GM18867 (cell line): Measurements from ENCODE around the gene RHBDL1.
"Not testable (repeated sequence)": the region's sequence is repeated elsewhere in the genome, so short reads cannot be mapped to it uniquely, and the experiment has no call there.

ENCODE experiments used
- ATAC-seq: cut with Tn5 transposase; IDR thresholded peaks from one replicate; pipeline ENCODE4 v1.9.1; 2021; ENCODE audit warnings: mild to moderate bottlenecking, moderate library complexity; ENCODE audit not compliant: unreplicated experiment

RHBDL1 gene

DNA sequence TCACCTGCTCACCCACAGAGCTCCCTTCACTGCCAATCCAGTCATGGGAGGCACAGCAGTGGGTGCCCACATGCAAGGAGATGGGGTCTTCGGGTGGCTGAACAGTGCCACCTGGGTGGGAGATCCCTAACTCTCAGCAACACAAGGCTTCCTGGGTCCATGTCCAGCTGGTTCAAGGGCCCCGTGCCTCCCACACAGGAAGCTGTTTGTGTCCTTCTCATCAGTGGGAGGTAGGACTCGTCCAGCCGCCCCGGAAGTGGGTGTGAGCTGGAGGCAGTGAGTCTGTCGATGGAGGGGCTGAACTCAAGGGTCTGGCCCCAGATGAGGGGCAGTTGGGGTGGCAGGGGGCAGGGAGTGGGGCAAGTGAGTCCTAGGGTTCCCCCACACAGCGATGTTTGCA is 28.6 kb downstream of the RHBDL1 start:
- no peak for ATAC-seq

DNA sequence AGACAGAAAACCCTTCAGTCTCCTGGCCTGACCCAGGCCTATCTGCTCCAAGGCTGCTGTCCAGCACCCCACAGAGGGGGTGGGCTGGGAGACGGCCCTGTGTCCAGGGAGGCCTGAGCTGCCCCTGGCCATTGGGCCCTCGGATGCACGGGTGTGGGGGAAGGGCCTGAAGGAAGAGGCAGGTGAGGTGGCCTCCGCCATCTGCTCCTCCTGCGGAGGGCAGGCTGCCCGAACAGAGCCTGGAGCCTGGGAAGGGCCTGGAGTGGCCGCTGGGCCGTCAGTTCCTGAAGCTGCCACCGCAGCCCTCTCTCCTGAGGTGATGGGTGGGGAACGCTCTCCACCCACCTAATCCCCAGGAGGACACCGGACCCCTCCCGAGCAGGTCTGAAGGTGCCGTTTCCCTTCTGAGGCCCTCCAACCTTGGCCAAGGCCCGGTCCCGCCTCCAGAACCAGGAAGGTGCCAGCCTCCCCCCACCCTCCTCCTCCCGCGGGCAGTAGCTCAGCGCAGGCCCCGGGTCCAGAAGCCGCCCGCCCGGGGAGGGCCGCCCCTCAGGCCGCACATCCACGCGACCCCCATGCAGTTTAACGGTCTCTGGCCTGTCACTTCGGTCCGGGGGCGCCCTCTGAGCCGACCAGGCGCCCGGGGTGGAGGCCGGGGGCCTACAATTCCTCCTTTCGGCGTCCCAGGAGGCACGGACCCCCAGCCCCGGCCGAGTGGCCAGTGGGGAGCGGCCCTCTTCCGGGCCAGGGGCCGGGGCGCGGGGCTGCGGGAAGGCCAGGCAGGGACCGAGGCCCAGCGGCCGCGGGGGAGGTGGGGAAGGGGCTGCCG is 29.3 kb downstream of the RHBDL1 start:
- no peak for ATAC-seq

DNA sequence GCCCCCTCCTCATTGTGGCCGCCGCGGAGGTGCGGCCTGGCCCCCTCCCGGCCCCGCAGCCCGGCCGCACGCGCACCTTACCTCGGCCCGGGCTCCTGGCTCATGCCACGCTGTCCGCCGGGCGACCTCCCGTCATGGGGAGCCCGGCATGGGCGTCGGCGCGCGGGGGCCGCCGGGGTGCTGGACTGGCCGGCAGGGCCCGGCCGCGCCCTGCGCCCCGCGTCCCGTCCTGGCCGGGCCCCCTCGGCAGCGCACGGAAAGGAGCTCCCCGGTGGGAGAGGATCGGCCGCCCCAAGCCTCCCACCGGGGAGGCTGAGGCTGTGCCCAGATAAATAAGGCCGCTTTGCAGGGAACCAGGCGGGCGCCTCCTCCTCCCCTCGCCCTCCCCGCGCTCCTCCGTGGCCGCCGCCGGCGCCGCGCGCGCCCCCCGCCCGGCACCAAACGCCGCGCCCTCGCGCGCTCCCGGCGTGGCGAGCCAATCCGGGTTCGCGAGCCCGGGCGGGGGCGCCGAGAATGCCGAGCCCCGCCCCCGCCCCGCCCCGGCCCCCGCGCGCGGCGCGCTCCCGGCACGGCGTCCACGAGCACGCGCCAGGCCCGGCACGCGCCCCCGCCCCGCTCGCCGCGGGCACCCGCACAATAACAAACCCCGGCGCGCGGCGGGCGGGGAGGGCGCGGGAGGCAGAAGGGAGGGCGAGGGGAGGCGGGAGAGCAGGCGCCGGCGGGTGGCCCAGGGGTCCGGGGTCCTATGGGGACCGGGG is 30.1 kb downstream of the RHBDL1 start, which contains the start of gene FBXL16:
TSS of gene FBXL16 (minus strand) at position 371 of the 758 bp plus-strand sequence. CDS start 8,396 bp downstream, outside the sequence.
- ATAC-seq = no peak

DNA sequence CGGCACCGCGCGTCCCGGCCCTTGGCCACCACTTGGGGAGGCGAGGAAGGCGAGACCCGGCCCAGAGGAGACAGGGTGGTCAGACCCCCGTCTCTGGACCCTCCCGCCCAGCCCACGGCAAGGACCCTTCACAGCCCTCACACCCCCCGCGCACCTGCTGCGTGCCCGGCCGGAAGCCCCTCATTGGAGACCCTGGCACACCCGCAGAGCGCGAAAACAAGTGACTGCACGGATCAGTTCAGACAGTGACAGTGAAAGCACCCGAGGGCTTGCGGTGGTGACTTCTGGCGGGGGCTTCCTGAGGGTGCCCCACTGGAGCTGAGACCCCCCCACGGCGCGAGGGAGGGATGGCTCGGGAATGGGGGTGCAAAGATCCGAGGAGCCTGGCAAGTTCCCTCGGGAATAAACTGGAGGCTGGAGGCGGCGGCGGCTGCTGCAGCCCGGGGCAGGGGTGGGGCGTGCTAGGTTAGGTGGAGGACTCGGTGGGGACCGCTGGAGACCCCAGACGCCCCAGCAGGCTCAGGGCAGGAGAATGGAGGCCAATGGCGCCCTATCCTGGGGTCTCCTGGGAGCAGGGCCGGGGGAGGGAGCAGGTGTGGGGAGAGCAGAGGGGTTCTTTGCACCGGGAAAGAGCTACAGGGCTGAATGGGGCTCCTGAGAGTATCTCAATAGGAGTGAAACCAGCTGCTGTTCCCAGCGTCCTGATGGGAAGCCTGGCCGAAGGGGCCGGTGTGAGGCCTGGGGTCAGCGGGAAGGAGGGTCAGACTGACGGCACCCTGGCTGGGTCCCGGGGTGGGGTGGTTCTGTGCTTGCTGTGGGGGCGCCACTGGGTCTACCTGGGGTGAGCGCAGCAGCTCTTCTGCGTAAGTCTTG is 31.0 kb downstream of the RHBDL1 start:
- no peak for ATAC-seq

DNA sequence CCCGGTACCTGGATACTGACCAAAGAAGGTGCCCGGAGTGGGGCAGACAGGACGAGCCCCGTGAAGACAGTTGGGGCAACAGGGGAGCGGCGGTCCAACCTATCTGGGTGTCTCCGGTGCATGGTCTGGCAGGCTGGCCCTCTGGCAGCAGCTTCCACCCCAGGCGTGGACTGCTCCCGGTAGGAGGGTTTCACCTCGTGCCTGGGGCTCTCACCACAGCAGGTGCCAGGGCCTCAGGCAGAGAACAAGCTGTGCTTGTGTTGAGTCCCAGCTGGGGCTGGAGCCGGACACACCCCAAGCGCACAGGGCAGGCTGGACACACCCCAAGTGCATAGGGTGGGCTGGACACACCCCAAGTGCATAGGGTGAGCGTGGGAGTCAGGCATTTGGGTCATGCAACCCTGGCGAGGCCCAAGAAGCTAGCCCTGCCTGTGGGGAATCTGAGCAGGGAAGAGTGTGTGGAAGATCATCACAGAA is 31.6 kb downstream of the RHBDL1 start:
- ATAC-seq = no peak

DNA sequence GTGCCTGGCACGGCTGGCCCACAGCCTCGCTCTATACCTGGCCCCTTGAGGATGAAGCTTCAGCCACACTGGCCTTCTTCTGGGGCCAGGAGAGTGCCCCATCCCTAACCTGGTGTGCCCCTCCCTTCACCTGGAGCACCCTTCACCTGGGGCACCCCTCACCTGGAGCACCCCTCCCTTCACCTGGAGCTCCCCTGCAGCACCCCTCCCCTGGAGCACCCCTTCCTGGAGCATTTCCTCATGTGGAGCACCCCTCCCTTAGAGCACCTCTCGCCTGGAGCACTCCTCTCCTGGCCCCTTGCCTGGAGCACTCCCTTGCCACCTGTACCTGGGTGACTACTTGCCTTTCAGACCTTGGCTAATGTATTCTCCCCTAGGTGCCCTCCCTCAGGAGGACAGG is 32.5 kb downstream of the RHBDL1 start:
- no peak for ATAC-seq

DNA sequence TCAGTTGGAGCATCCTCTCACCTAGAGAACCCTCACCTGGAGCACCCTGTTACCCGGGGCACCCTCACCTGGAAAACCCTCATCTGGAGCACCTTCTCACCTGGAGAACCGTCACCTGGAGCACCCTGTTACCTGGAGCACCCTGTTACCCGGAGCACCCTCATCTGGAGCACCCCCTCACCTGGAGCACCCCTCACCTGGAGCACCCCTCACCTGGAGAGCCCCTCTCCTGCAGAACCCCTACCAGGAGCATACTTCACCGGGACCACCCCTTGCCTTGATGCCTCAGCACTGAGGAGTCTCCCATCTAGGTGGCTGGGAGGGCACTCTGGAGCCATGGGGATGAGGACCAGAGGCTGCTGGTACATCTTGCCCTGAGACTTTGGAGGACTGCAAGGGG is 33.5 kb downstream of the RHBDL1 start:
- no peak for ATAC-seq

DNA sequence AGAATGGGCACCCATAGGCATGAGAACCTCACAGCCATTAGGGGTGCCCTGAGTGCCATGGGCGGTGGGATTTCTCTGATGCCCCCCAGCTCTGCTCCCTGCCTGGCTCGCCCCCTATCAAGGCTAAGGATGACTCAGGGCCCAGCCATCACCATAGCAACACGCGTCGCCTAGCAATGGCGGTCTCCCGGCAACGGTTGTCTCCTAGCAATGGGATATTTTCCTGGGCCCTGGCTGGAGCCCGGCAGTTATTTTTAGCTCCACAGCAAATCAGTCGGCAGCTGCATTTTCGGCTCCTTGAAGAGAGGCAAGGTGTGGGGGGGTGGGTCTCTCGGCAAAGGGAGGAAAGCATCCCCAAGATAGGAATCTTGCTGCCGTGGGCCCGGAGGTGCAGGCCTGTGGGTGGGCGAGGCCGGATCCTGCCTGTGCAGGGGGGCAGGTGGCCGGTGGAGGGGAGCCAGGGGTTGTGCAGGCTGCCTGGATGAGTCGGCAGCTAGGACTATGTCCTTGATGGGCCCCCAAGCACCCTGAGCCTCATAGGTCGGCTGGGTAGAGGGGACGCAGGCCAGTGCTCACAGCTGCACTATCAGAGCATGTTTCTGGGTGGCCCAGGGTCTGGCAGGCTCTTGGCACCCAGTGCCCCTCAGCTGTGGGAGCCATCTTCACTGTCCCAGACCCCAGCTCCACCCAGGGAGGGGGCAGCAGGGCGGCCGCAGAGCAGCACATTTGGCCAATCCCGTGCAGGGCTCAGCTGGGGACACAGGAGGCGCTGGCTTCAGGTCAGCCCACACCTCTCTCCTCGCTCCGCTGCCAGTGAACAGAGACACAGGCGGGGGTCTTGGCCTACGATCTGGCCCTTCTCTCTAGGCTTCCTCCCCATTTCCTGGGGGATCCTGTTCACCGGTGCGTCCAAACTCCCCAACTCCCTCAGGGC is 34.4 kb downstream of the RHBDL1 start:
- ATAC-seq = no peak

DNA sequence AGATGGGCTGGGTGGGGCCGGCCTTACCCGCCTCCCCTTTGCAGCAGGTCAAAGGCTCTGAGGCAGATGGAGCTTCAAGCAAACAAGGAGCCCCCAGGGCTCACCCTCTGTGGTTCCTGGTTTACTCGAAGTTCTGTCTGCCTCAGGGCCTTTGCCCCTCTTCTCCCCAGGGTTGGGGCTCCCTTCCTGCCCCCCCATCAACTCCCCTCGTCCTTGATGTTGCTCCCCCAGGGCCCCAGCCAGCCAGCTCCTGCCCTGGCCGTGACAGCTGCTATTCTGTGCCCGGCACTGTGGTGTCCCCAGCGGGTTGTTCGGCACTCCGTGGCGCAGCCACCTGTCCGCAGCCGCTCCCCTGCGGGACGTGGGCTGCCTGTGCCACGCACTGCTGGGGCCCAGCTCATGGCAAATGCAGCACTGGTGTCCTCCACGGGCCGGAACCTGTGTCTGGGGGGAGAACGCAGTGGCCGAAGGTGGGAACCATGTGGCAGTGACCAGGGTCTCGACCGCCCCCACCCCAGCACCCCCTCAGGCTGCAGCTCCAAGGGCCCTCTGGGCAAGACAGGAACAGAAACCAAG is 35.1 kb downstream of the RHBDL1 start:
- ATAC-seq = no peak

DNA sequence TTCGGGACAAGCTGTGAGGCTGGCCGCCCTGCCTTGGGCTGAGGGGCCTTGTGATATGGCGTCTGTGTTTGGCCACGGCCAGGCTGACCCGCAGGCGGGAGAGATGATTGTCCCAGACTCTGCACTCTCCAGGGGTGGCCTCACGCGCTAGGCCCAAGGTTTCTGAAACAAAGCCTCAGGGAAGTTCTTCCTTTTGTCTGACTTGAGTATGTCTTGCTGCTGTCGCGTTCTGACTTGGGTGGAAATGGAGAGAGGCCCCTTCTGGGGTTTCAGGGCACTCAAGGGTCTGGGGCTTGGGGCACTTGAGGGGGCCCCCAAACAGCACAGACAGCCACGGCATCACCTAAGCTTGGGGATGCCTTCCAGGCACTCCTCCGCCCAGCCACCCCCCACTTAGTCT is 35.6 kb downstream of the RHBDL1 start:
- ATAC-seq = no peak

DNA sequence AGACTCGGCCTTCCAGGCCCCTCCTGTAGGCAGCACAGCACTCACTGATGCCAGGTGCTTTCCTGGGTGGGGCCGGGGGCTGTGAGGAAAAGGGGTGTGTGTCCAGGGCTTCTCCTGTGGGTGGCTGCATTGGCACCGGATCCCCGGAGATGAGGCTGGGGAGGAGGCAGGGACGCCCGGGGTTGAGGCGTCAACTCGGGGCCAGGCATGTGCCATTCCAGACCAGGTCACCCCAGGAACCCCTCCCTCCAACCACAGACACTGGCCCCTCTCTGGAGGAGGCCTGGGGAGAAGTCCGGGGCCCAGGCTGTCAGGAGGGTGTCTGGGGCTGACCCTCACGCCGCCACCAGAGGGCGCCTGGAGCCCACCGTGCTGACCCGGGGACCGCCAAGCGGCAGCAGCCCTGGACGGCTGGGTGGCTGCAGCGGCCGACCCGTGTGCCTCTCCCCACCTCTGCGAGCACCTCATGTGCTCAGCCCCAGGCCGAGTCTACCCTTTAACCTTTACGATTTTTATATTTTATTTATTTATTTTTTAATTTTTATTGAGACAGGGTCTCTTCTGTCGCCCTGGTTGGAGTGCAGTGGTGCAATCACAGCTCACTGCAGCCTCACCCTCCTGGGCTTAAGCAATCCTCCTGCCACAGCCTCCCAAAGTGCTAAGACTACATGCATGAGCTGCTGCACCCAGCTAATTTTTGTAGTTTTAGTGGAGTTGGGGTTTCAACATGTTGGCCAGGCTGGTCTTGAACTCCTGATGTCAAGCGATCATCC is 36.3 kb downstream of the RHBDL1 start:
- ATAC-seq = no peak

DNA sequence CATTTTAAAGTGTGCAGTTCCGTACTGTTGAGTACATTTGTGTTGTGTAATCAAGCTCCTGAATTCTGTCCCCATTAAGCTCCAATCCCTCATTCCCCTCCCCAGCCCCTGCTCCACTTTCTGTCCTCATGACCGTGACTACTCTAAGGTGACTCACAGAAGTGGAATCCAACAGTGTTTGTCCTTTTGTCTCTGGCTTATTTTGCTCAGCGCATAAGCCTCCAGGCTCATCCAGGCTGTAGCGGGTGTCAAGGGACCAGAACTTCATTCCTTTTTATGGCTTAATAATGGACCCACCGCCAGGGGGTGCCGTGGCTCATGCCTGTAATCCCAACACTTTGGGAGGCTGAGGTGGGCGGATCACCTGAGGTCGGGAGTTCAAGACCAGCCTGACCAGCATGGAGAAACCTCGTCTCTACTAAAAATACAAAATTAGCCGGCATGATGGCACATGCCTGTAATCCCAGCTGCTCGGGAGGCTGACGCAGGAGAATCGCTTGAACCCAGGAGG is 37.3 kb downstream of the RHBDL1 start:
- not testable (repeated sequence) for ATAC-seq

DNA sequence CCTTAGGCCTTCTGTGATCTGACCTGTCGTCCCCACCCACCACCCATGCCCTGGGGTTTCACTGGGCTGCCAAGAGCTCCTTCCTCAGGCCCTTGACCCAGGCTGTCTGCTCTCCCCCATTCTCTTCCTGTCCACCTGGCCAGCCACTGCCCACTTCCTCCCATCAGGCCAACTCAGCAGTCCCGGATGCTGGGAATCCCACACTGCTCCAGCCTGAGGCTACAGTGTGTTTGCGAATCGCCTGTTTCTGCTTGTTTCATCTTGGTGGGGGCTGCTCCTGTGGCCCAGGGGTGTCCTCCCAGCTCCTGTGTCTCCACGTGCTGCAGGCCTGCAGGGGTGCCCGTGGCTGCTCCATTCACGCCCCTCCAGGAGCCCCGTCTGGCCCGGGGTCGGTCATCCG is 38.6 kb downstream of the RHBDL1 start:
- no peak for ATAC-seq

DNA sequence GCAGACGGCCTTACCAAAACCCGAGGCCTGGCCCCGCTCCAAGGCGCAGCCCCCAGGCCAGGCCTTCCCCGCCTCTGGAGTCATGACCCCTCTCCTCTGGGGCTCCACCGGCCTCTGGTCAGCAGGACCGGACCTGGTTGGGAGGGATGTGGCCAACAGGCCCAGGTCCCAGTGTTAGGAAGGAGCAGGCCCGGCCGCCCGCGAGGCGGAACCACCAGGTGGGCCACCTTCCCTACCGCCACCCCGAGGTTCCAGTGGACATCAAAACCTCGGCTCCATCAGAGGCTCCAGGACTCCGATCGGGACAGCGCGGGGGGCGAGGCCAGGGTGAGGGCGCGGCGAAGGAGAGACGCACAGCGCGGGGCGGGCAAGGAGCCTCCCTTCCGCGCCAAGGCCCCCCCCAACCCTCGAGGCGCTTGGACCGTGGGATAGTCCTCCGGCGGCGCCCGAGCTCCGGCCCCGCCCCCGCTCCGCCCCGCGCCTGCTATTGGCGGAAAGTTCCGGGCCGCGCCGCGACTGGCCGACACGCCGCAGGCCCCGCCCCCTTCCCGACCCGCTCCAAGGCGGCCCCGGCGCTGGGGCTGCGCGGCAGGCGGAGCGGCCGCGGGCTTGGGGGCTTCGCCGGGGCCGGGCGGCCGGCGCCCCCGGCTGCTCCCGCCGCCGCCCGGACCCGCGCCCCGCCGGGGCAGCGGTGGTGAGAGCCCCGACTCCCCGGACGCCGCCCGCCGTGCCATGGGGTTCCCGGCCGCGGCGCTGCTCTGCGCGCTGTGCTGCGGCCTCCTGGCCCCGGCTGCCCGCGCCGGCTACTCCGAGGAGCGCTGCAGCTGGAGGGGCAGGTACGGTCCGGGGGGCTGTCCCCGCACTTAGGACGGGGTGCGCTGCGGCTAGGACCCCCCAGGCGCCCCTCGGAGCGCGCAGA is 39.3 kb downstream of the RHBDL1 start, which contains the start of gene METRN:
TSS of gene METRN (plus strand) at position 561 of the 919 bp plus-strand sequence. CDS start at position 733, 172 bp downstream.
- peak; percentile 71 for ATAC-seq

DNA sequence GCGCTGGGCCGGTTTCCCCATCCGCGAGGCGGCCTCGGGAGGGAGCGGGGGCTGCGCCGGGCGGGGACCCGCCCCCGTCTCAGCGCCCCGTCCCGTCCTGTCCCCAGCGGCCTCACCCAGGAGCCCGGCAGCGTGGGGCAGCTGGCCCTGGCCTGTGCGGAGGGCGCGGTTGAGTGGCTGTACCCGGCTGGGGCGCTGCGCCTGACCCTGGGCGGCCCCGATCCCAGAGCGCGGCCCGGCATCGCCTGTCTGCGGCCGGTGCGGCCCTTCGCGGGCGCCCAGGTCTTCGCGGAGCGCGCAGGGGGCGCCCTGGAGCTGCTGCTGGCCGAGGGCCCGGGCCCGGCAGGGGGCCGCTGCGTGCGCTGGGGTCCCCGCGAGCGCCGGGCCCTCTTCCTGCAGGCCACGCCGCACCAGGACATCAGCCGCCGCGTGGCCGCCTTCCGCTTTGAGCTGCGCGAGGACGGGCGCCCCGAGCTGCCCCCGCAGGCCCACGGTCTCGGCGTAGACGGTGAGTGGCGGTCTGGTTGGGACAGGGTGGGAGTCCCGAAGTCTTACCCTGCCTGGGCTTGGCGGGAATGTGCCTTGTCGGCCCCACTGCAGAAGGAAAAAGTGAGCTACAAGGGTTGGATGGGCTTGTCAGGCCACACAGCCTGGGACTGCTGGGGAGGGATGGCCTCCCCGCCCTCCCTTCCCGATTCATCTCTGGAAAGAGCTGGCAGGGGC is 40.2 kb downstream of the RHBDL1 start:
- ATAC-seq = peak; percentile 6

DNA sequence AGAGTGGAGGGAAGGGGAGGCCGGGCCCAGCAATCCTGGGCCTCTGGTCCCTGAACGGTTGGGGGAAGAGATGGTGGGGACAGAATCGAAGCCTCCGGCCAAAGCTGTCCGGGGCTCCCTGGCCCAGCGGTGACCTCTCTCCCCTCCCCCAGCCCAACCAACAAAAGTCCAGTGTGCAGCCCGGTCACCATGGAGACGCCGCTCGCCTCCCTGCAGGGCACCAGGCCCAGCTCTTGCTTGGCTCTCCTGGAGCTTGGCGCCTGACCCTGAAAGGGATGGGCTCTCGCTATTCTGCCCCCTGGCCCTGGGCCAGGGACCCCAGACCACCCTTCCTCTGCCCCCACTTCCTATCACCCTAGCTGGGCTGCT is 40.7 kb downstream of the RHBDL1 start:
- no peak for ATAC-seq
